Suprapubic skin (tissue), 4 donors: ENCODE measurements around the gene ANTXR1. TPM values are rescaled to one million over a fixed set of nuclear protein-coding genes. Genes with fewer than 3 reads are reported as not detected.

ENCODE experiments used
- DNase-seq, 2 donors: peaks; one replicate each; pipeline ENCODE4 v3.0.0-alpha.2; 2019; ENCODE audit warnings: low spot score in 2 of 2
- H3K27ac ChIP-seq: fragments of 200-600 bp; sonication (generic); one replicate; pipeline ENCODE4 v1.5.1; 2019
- H3K27me3 ChIP-seq: fragments of 200-600 bp; sonication (generic); one replicate; pipeline ENCODE4 v1.5.1; 2019
- H3K36me3 ChIP-seq: fragments of 200-600 bp; sonication (generic); one replicate; pipeline ENCODE4 v1.5.1; 2019
- H3K4me1 ChIP-seq: fragments of 200-600 bp; sonication (generic); one replicate; pipeline ENCODE4 v1.5.1; 2019
- H3K4me3 ChIP-seq: fragments of 200-600 bp; sonication (generic); one replicate; pipeline ENCODE4 v1.5.1; 2019; ENCODE audit warnings: mild to moderate bottlenecking
- H3K9me3 ChIP-seq: fragments of 200-600 bp; sonication (generic); one replicate; pipeline ENCODE4 v1.5.1; 2019
- EP300 ChIP-seq: sonication (generic); formaldehyde crosslinking; IDR thresholded peaks from one replicate; pipeline ENCODE4 v1.6.1; 2017; ENCODE audit warnings: antibody characterized with exemption
- POLR2A ChIP-seq, 2 donors: fragments of 450-650 bp; IDR thresholded peaks; one replicate each; pipeline ENCODE4 v1.6.1; 2017; ENCODE audit warnings: antibody characterized with exemption in 2 of 2, mild to moderate bottlenecking in 2 of 2, moderate library complexity in 2 of 2
- POLR2AphosphoS5 ChIP-seq, 3 donors: sonication (generic); formaldehyde crosslinking; IDR thresholded peaks; one replicate each; pipeline ENCODE4 v1.6.1; 2017; ENCODE audit warnings: antibody characterized with exemption in 3 of 3
- WGBS: methylation state at CpG from one replicate; pipeline ENCODE4 v1.1.5; 2018; 5-methylcytosine and 5-hydroxymethylcytosine counted together
- total RNA-seq, 4 donors: library from RNA; depleted of rRNA; stranded (reverse); fragments of >200 nt; gene quantifications; one replicate each; pipeline ENCODE4 v1.1.0, GENCODE V29; 2016
- TF ChIP-seq, protein P1 (sequence below), 2 donors: fragments of 200-600 bp in 1 of 2; fragments of 450-650 bp in 1 of 2; sonication (generic) in 1 of 2; IDR thresholded peaks; one replicate each; pipeline ENCODE4 v1.5.1; 2016 to 2019; ENCODE audit warnings: antibody characterized with exemption in 2 of 2, mild to moderate bottlenecking in 1 of 2, moderate library complexity in 1 of 2

The ANTXR1 gene
- total RNA-seq, 4 donors from 2014 or later: 35.5 to 111 (median 66.6) TPM

DNA sequence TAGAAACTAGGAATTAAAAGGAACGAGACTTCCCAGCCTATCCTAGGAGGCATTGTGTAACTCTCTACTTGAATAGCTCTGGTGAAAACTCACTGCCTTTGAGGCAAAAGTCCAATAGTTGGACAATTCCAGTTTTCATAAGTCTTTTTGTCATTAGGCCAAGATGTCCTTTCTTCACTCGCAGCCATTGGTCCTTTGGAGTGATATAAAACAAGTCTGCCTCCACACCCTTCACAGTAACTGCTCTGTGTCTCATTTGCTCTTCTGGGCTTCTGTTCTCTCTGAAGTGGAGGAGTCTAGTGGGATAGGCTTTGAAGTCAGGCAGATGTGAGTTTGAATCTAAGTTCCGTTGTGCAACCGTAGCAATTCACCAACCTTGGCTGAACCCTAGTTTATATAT, 28.2 kb downstream of the ANTXR1 start:
- 72% methylated on average over 4 of the region's 4 CpGs for WGBS
- peak in 1 of 3 donors; percentile 28 for TF ChIP-seq POLR2AphosphoS5 (IDR thresholded peaks at IDR 0.05)
- TF ChIP-seq, protein P1, sequence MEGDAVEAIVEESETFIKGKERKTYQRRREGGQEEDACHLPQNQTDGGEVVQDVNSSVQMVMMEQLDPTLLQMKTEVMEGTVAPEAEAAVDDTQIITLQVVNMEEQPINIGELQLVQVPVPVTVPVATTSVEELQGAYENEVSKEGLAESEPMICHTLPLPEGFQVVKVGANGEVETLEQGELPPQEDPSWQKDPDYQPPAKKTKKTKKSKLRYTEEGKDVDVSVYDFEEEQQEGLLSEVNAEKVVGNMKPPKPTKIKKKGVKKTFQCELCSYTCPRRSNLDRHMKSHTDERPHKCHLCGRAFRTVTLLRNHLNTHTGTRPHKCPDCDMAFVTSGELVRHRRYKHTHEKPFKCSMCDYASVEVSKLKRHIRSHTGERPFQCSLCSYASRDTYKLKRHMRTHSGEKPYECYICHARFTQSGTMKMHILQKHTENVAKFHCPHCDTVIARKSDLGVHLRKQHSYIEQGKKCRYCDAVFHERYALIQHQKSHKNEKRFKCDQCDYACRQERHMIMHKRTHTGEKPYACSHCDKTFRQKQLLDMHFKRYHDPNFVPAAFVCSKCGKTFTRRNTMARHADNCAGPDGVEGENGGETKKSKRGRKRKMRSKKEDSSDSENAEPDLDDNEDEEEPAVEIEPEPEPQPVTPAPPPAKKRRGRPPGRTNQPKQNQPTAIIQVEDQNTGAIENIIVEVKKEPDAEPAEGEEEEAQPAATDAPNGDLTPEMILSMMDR (IDR thresholded peaks at IDR 0.05): no peak
- TF ChIP-seq EP300: no peak
- TF ChIP-seq POLR2A (IDR thresholded peaks at IDR 0.05): no peak
- Histone ChIP-seq H3K4me3 (no peak overlapping the region), H3K27ac (no peak overlapping the region), H3K27me3 (no peaks in the 10 kb centered on the region), H3K9me3 (no peaks in the 10 kb centered on the region), H3K36me3 (peaks cover 16% of the 10 kb centered on the region), H3K4me1 (peaks cover 3% of the 10 kb centered on the region)
- no peak for DNase-seq

DNA sequence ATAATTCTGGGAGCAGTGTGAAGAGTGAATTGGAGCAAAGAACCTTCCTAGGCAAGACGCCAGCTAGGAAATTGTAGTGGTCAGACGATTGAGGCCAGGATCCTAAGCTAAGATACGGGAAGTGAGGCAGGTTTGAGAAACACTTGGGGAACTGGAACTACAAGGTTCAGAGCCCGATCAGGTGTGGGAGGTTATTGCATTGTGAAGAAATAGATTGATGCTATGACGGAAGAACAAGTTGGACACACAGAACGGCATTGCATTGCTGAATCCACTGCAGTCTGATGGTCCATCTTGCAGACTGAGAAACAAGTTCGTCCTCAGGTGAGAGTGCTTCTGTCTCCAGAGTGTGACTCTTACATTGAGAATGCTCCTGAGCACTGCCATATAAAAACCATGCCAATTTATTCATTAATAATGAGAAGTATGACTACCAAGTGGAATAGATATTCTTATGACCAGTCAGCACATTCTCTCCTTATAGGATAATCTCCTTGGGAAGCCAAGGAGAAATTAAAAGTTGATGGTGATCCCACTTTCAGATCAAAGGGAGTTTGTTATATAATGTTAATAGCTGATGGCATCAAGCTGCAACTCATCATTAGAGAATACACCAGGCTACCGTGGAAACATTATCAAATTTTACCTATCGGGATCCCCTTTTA, 30.9 kb downstream of the ANTXR1 start:
- no peak for DNase-seq
- Histone ChIP-seq H3K36me3 (peaks cover 16% of the 10 kb centered on the region), H3K27me3 (no peaks in the 10 kb centered on the region), H3K9me3 (no peaks in the 10 kb centered on the region), H3K4me3 (no peak overlapping the region), H3K27ac (no peak overlapping the region), H3K4me1 (peaks cover 3% of the 10 kb centered on the region)
- WGBS: 63% methylated on average over 9 of the region's 9 CpGs
- TF ChIP-seq EP300 (no peak), POLR2A (IDR thresholded peaks at IDR 0.05) (no peak), POLR2AphosphoS5 (IDR thresholded peaks at IDR 0.05) (peak in 1 of 3 donors; percentile 21)
- TF ChIP-seq, protein P1 (IDR thresholded peaks at IDR 0.05): no peak

DNA sequence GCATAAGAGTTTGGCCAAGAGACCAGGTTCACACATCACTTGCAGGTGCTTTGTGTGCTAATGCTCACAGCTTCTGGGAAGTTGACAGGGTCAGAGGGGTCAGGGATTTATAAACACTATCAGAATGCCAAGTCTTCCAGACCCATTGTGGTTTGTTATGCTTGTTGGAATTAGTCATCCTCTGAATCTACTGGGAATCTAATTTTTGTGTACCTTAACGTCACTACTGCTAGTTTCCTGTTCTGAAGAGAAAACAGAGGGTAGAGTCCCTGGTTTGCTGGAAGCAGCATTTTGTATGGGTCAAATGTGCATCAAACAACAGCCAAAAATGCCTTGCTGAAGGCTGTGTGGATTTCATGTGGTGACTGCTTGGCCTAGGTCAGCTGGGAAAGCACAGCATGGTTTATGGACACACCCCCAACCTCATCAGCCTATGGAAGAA, 33.3 kb downstream of the ANTXR1 start:
- Histone ChIP-seq H3K36me3 (peaks cover 16% of the 10 kb centered on the region), H3K27me3 (no peaks in the 10 kb centered on the region), H3K9me3 (no peaks in the 10 kb centered on the region), H3K4me3 (no peak overlapping the region), H3K27ac (no peak overlapping the region), H3K4me1 (no peaks in the 10 kb centered on the region)
- DNase-seq: no peak
- TF ChIP-seq POLR2AphosphoS5 (IDR thresholded peaks at IDR 0.05) (no peak), POLR2A (IDR thresholded peaks at IDR 0.05) (no peak), EP300 (no peak)
- TF ChIP-seq, protein P1 (IDR thresholded peaks at IDR 0.05): no peak
- 71% methylated on average over 1 of the region's 1 CpG for WGBS

DNA sequence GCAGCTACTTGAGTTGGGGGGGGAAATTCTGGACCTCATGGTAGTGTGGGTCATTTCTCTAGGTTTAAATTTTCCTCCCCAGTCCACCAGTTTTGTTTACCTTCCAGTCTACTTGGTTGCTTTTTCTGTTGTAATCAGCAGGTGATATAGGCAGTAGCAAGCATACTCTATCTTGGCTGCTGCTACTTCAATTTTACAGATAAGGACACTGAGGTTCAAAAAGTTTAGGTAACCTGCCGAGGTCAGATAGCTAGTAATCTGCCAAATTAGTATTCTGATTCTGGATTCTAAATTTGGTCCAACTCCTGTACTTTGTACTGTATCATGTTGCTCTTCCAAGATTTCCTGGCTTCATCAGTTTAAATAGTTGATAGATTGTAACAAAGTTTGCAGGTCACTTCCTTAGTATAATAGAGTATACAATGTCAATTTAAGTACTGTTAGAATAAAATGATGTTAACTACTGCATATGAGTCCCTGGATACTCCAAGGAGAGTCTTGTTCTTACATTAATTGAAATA, 34.7 kb downstream of the ANTXR1 start:
- 52% methylated on average over 1 of the region's 1 CpG for WGBS
- peaks cover 8% of the 10 kb centered on the region for H3K36me3 ChIP-seq
- TF ChIP-seq, protein P1 (IDR thresholded peaks at IDR 0.05): no peak
- TF ChIP-seq POLR2A (IDR thresholded peaks at IDR 0.05) (no peak), POLR2AphosphoS5 (IDR thresholded peaks at IDR 0.05) (no peak), EP300 (no peak)
- H3K4me3 ChIP-seq: no peak overlapping the region
- H3K27ac ChIP-seq: no peak overlapping the region
- H3K4me1 ChIP-seq: no peaks in the 10 kb centered on the region
- DNase-seq: no peak
- no peaks in the 10 kb centered on the region for H3K9me3 ChIP-seq
- H3K27me3 ChIP-seq: no peaks in the 10 kb centered on the region

DNA sequence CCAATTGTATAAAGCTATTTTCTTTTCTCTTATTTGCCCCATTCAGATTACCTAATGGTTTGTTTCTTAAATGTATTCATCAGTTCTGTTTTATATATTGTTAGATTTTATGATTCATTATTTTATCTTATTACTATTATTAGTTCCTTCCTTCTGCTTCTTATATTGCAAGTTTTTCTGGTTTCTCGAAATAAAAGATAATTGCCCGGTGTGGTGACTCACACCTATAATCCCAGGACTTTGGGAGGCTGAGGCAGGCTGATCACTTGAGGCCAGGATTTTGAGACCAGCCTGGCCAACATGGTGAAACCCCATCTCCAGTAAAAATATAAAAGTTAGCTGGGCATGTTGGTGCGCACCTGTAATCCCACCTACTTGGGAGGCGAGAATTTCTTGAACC, 37.8 kb downstream of the ANTXR1 start:
- Histone ChIP-seq H3K27ac (no peak overlapping the region), H3K4me1 (peaks cover 11% of the 10 kb centered on the region), H3K36me3 (peaks cover 3% of the 10 kb centered on the region), H3K4me3 (no peak overlapping the region), H3K27me3 (no peaks in the 10 kb centered on the region), H3K9me3 (no peaks in the 10 kb centered on the region)
- no peak for DNase-seq
- 73% methylated on average over 4 of the region's 4 CpGs for WGBS
- TF ChIP-seq EP300 (no peak), POLR2AphosphoS5 (IDR thresholded peaks at IDR 0.05) (no peak), POLR2A (IDR thresholded peaks at IDR 0.05) (no peak)
- TF ChIP-seq, protein P1 (IDR thresholded peaks at IDR 0.05): no peak
